T-helper 2 cell (primary cell): ENCODE measurements around the gene MGAT5B.
"Not testable (repeated sequence)": the region's sequence is repeated elsewhere in the genome, so short reads cannot be mapped to it uniquely, and the experiment has no call there.

Experiments used
- DNase-seq, 5 experiments: peaks; one replicate each; pipeline versions ENCODE4 v3.0.0 to v3.0.0-alpha.2; 2012 to 2022

The MGAT5B gene

GRCh38 chr17:76849160-76849559 lies 19.0 kb upstream of the MGAT5B start:
- not testable (repeated sequence) for DNase-seq

- DNase-seq, result no peak
These were observed 15.4 kb upstream of the MGAT5B start for GRCh38 chr17:76852843-76853242.

GRCh38 chr17:76855105-76855504 lies 13.1 kb upstream of the MGAT5B start:
- no peak for DNase-seq

GRCh38 chr17:76862079-76862478 lies 6.1 kb upstream of the MGAT5B start:
- no peak for DNase-seq

GRCh38 chr17:76862494-76862893 lies 5.7 kb upstream of the MGAT5B start:
- DNase-seq, result no peak

GRCh38 chr17:76864024-76864423 lies 4.2 kb upstream of the MGAT5B start:
- DNase-seq, result no peak

GRCh38 chr17:76865174-76865573 lies 3.0 kb upstream of the MGAT5B start:
- no peak for DNase-seq

- no peak for DNase-seq
These were observed 2.0 kb upstream of the MGAT5B start for GRCh38 chr17:76866203-76866602.

GRCh38 chr17:76866774-76867577 lies 1.2 kb upstream of the MGAT5B start:
- no peak for DNase-seq

GRCh38 chr17:76867578-76868175 lies 527 bp upstream of the MGAT5B start:
- DNase-seq, result no peak

GRCh38 chr17:76868669-76869495 lies 678 bp downstream of the MGAT5B start:
- peak in 1 of 5 experiments; percentile 13 for DNase-seq

GRCh38 chr17:76869496-76870376 lies 1.5 kb downstream of the MGAT5B start:
- DNase-seq, result no peak

- DNase-seq, result no peak
These were observed 2.1 kb downstream of the MGAT5B start for GRCh38 chr17:76870377-76870714.

- DNase-seq, result no peak
These were observed 3.5 kb downstream of the MGAT5B start for GRCh38 chr17:76871668-76872067.

GRCh38 chr17:76872221-76872873 lies 4.1 kb downstream of the MGAT5B start:
- peak in 1 of 5 experiments; percentile 20 for DNase-seq

- no peak for DNase-seq
These were observed 4.6 kb downstream of the MGAT5B start for GRCh38 chr17:76872874-76873221.

- no peak for DNase-seq
These were observed 5.7 kb downstream of the MGAT5B start for GRCh38 chr17:76873856-76874255.

GRCh38 chr17:76877437-76877836 lies 9.2 kb downstream of the MGAT5B start:
- no peak for DNase-seq

GRCh38 chr17:76878568-76878967 lies 10.4 kb downstream of the MGAT5B start:
- no peak for DNase-seq

- DNase-seq, result no peak
These were observed 11.1 kb downstream of the MGAT5B start for GRCh38 chr17:76879254-76879653.

GRCh38 chr17:76879691-76880090 lies 11.5 kb downstream of the MGAT5B start:
- DNase-seq, result no peak

GRCh38 chr17:76880268-76880667 lies 12.1 kb downstream of the MGAT5B start:
- no peak for DNase-seq
